Natural killer cell (primary cell): ENCODE data around the gene RHOG. TPM values are rescaled to one million over a fixed set of nuclear protein-coding genes. Genes with fewer than 3 reads are reported as not detected.
A peak's percentile ranks its signal among the peaks of the same experiment; 100 is the strongest.

ENCODE experiments used
- ATAC-seq, 3 donors: fragments of 150-1000 bp in 2 of 3; fragments of 200-7000 bp in 1 of 3; cut with Tn5 transposase; 1 replicate in 1 of 3; 2 replicates in 2 of 3; pipeline ENCODE4 v1.10.0; 2021; ENCODE audit warnings: mild to moderate bottlenecking in 2 of 3, moderate library complexity in 2 of 3
- DNase-seq, 2 donors: peaks; one replicate each; pipeline versions ENCODE4 v3.0.0 to v3.0.0-alpha.2; 2013 to 2021; ENCODE audit warnings: mixed read lengths in 1 of 2
- H3K27ac ChIP-seq: one replicate; pipeline ENCODE4 v1.5.1; 2013; ENCODE audit warnings: mild to moderate bottlenecking, low read length
- H3K27me3 ChIP-seq: one replicate; pipeline ENCODE4 v1.6.1; 2013; ENCODE audit warnings: low read length; ENCODE audit not compliant: control insufficient read depth, insufficient read depth
- H3K36me3 ChIP-seq: one replicate; pipeline ENCODE4 v1.6.1; 2013; ENCODE audit warnings: low read length; ENCODE audit not compliant: control insufficient read depth, insufficient read depth
- H3K4me1 ChIP-seq: one replicate; pipeline ENCODE4 v1.6.1; 2013; ENCODE audit warnings: low read length; ENCODE audit not compliant: control insufficient read depth, insufficient read depth
- H3K4me3 ChIP-seq: one replicate; pipeline ENCODE4 v1.5.1; 2013; ENCODE audit warnings: low read length
- H3K9me3 ChIP-seq: one replicate; pipeline ENCODE4 v1.6.1; 2013; ENCODE audit warnings: low read length; ENCODE audit not compliant: control insufficient read depth, insufficient read depth
- H3K27ac Mint-ChIP-seq, 2 donors: one replicate each; pipeline ENCODE4 v1.8.0; 2022; ENCODE audit warnings: mild to moderate bottlenecking in 2 of 2, mixed read lengths in 2 of 2, moderate library complexity in 1 of 2
- H3K27me3 Mint-ChIP-seq, 2 donors: one replicate each; pipeline ENCODE4 v1.8.0; 2022; ENCODE audit warnings: low read depth in 2 of 2, mixed read lengths in 2 of 2
- H3K36me3 Mint-ChIP-seq: one replicate; pipeline ENCODE4 v1.8.0; 2022; ENCODE audit warnings: mixed read lengths
- H3K4me1 Mint-ChIP-seq, 2 donors: one replicate each; pipeline ENCODE4 v1.8.0; 2022; ENCODE audit warnings: mixed read lengths in 2 of 2
- H3K4me3 Mint-ChIP-seq: one replicate; pipeline ENCODE4 v1.8.0; 2022; ENCODE audit warnings: mild to moderate bottlenecking, moderate library complexity, mixed read lengths
- H3K9me3 Mint-ChIP-seq, 2 donors: one replicate each; pipeline ENCODE4 v1.8.0; 2022; ENCODE audit warnings: mixed read lengths in 2 of 2
- WGBS: methylation state at CpG from one replicate; pipeline ENCODE4 v1.1.7; 2013; ENCODE audit warnings: missing lambda C conversion rate; ENCODE audit not compliant: insufficient coverage; 5-methylcytosine and 5-hydroxymethylcytosine counted together
- intact Hi-C: fragments of 100-400 bp; cut with micrococcal nuclease; formaldehyde crosslinking; loops from one replicate; pipeline ENCODE4 v1.14.2; 2022
- total RNA-seq, 4 donors: library from RNA; stranded (reverse); fragments of 120-200 nt in 1 of 4; gene quantifications; one replicate each; pipeline versions ENCODE4 v1.2.3 to v1.2.4, GENCODE V29; 2013 to 2022
- TF ChIP-seq, protein P1 (sequence below): fragments of 200-600 bp; IDR thresholded peaks from one replicate; pipeline ENCODE4 v1.8.0; 2022; ENCODE audit warnings: antibody characterized with exemption

The RHOG gene
- total RNA-seq, 3 donors from 2014 or later (not counting 1 experiment from before 2014, with no cell fraction given): 114 to 145 (median 137) TPM

DNA sequence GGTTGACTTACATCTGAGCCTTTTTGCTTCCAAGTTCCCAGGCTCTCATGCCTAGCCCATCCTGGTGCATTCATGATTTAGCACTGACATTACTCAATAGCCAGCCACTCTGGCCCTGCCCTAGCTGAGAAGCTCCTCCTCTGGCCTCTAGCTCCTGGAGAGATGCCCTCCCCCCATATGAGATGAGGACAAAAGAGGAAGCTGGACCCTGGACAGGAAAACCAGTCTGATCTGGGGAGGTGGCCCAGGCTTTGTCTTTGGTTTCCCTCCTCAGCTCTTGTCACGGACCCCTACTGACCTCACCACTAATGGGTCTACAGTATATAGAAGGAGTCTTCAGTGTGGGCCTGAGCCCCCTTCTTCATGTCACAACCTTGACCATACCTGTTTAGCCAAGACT, 3.0 kb downstream of the RHOG start:
- Mint-ChIP-seq H3K4me1 (peaks cover 62 to 76% of the 10 kb centered on the region in 2 donors), H3K9me3 (no peaks in the 10 kb centered on the region), H3K27ac (peak overlapping the region; percentile 90 to 95), H3K36me3 (no peaks in the 10 kb centered on the region), H3K27me3 (no peaks in the 10 kb centered on the region), H3K4me3 (peak overlapping the region; percentile 90)
- 0% methylated on average over 1 of the region's 1 CpG for WGBS
- no peak for ATAC-seq
- intact Hi-C loops: loop anchor here (5.0 kb wide), 2 partner anchors 50 to 110 kb away; no protein-coding TSS in a partner anchor
- peaks cover 82% of the 10 kb centered on the region for H3K4me1 ChIP-seq
- H3K27ac ChIP-seq: peak overlapping the region; percentile 84
- no peak for DNase-seq
- H3K4me3 ChIP-seq: no peak overlapping the region
- no peaks in the 10 kb centered on the region for H3K27me3 ChIP-seq
- TF ChIP-seq, protein P1, sequence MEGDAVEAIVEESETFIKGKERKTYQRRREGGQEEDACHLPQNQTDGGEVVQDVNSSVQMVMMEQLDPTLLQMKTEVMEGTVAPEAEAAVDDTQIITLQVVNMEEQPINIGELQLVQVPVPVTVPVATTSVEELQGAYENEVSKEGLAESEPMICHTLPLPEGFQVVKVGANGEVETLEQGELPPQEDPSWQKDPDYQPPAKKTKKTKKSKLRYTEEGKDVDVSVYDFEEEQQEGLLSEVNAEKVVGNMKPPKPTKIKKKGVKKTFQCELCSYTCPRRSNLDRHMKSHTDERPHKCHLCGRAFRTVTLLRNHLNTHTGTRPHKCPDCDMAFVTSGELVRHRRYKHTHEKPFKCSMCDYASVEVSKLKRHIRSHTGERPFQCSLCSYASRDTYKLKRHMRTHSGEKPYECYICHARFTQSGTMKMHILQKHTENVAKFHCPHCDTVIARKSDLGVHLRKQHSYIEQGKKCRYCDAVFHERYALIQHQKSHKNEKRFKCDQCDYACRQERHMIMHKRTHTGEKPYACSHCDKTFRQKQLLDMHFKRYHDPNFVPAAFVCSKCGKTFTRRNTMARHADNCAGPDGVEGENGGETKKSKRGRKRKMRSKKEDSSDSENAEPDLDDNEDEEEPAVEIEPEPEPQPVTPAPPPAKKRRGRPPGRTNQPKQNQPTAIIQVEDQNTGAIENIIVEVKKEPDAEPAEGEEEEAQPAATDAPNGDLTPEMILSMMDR: no peak
- H3K9me3 ChIP-seq: no peaks in the 10 kb centered on the region
- H3K36me3 ChIP-seq: peaks cover 1% of the 10 kb centered on the region

DNA sequence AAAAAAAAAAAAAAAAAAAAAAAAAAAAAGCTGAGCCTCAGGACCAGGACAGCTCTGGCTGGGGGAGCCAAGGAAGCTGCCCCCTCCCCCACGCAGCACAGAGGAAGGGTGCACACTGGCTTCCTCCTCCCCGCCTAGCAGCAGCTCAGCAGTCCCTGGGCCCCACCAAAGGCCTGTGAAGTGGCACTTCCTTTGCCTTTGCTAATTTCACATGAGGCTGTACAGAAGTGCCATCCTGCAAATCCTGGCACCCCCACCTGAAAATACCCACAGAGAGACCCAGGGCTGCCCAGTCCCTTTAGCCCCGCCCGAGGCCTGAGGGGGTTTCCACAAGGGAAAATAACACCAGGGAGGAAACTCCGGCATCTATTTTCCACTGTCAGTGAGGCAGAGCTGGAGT, 3.9 kb downstream of the RHOG start:
- peak; percentile 39 to 75 for DNase-seq
- H3K27ac ChIP-seq: peak overlapping the region; percentile 84
- intact Hi-C loops: loop anchor here (5.0 kb wide), 2 partner anchors 50 to 110 kb away; no protein-coding TSS in a partner anchor
- peak overlapping the region; percentile 90 for H3K4me3 Mint-ChIP-seq
- H3K4me3 ChIP-seq: no peak overlapping the region
- WGBS: 9% methylated on average over 5 of the region's 5 CpGs
- H3K4me1 ChIP-seq: peaks cover 86% of the 10 kb centered on the region
- H3K27me3 Mint-ChIP-seq: no peaks in the 10 kb centered on the region
- peaks cover 71 to 85% of the 10 kb centered on the region in 2 donors for H3K4me1 Mint-ChIP-seq
- ATAC-seq: peak; percentile 4 to 8 (median 7)
- H3K9me3 ChIP-seq: no peaks in the 10 kb centered on the region
- H3K27me3 ChIP-seq: no peaks in the 10 kb centered on the region
- H3K27ac Mint-ChIP-seq: peak overlapping the region; percentile 90 to 95
- peaks cover 4% of the 10 kb centered on the region for H3K36me3 ChIP-seq
- no peaks in the 10 kb centered on the region for H3K9me3 Mint-ChIP-seq
- TF ChIP-seq, protein P1: no peak
- H3K36me3 Mint-ChIP-seq: no peaks in the 10 kb centered on the region

DNA sequence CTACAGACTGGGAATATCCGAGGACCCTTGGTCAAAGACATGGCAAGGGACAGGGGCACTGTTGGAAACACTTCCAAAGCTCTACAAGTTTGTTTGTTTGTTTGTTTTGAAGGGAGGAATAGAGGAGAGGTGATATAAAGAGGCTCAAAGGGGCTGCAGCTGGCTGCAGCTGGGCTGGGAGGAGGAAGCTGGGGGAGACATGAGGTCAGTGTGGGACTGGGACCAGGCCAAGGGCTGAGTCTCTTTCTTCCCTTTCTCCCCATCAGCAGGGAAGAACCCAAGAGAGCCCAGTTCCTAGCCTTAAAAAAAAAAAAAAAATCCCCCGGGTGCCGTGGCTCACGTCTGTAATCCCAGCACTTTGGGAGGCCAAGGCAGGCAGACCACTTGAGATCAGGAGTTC, 5.0 kb downstream of the RHOG start:
- peaks cover 93% of the 10 kb centered on the region for H3K4me1 ChIP-seq
- no peak overlapping the region for H3K4me3 ChIP-seq
- peak overlapping the region; percentile 81 for H3K4me3 Mint-ChIP-seq
- H3K27ac Mint-ChIP-seq: peak overlapping the region; percentile 90 to 95
- peak overlapping the region; percentile 84 for H3K27ac ChIP-seq
- H3K9me3 ChIP-seq: no peaks in the 10 kb centered on the region
- no peaks in the 10 kb centered on the region for H3K27me3 ChIP-seq
- H3K36me3 ChIP-seq: peaks cover 6% of the 10 kb centered on the region
- DNase-seq (no peak), ATAC-seq (no peak)
- intact Hi-C loops: loop anchor here (5.0 kb wide), 2 partner anchors 48 to 112 kb away; no protein-coding TSS in a partner anchor
- 65% methylated on average over 4 of the region's 4 CpGs for WGBS
- no peaks in the 10 kb centered on the region for H3K27me3 Mint-ChIP-seq
- no peaks in the 10 kb centered on the region for H3K9me3 Mint-ChIP-seq
- peaks cover 83 to 92% of the 10 kb centered on the region in 2 donors for H3K4me1 Mint-ChIP-seq
- TF ChIP-seq, protein P1: no peak
- H3K36me3 Mint-ChIP-seq: no peaks in the 10 kb centered on the region
